Ovary (tissue), 9 donors: ENCODE data around the gene TOP2A. TPM values are rescaled to one million over a fixed set of nuclear protein-coding genes. Genes with fewer than 3 reads are reported as not detected.

Source experiments
- DNase-seq, 5 donors: peaks; one replicate each; pipeline ENCODE4 v3.0.0-alpha.2; 2019 to 2020
- H3K27ac ChIP-seq, 2 donors: fragments of 200-600 bp; one replicate each; pipeline versions ENCODE4 v1.5.1 to v1.8.0; 2019 to 2022
- H3K27me3 ChIP-seq: fragments of 200-600 bp; one replicate; pipeline ENCODE4 v1.8.0; 2022
- H3K36me3 ChIP-seq: fragments of 200-600 bp; sonication (generic); one replicate; pipeline ENCODE4 v1.5.1; 2019
- H3K4me1 ChIP-seq: one replicate; pipeline ENCODE4 v1.8.1; 2013; ENCODE audit warnings: mild to moderate bottlenecking, moderate library complexity; ENCODE audit not compliant: insufficient read depth
- H3K4me3 ChIP-seq: fragments of 200-600 bp; sonication (generic); one replicate; pipeline ENCODE4 v1.5.1; 2017
- H3K9me3 ChIP-seq, 2 donors: fragments of 200-600 bp in 1 of 2; sonication (generic) in 1 of 2; one replicate each; pipeline versions ENCODE4 v1.5.1 to v1.8.1; 2013 to 2019; ENCODE audit warnings: mild to moderate bottlenecking in 1 of 2, moderate library complexity in 1 of 2
- EP300 ChIP-seq: sonication (generic); formaldehyde crosslinking; IDR thresholded peaks from one replicate; pipeline ENCODE4 v1.6.1; 2017; ENCODE audit warnings: antibody characterized with exemption
- POLR2A ChIP-seq: fragments of 450-650 bp; IDR thresholded peaks from one replicate; pipeline ENCODE4 v1.6.1; 2017; ENCODE audit warnings: antibody characterized with exemption, mild to moderate bottlenecking, moderate library complexity
- WGBS, 3 donors: extraction: QIAGEN DNeasy Blood & Tissue Kit in 1 of 3; methylation state at CpG; one replicate each; pipeline versions ENCODE4 v1.1.5 to v1.1.7; 2013 to 2017; 5-methylcytosine and 5-hydroxymethylcytosine counted together
- intact Hi-C, 4 donors: fragments of 100-400 bp; cut with DNase I; formaldehyde crosslinking; loops; one replicate each; pipeline versions ENCODE4 v1.11.0 to v1.15.1; 2022 to 2023
- polyA plus RNA-seq, 2 donors: library from polyadenylated mRNA; stranded (reverse); fragments of 200-250 nt in 1 of 2; fragments of 350-450 nt in 1 of 2; fragmentation: Illumina TruSeq in 1 of 2; extraction: RNeasy Lipid Tissue Mini Kit (QIAGEN cat#74804) in 1 of 2; gene quantifications; one replicate each; pipeline ENCODE4 v1.2.3, GENCODE V29; 2013 to 2014
- total RNA-seq, 7 donors: library from RNA; depleted of rRNA in 2 of 7; stranded (reverse); fragments of >200 nt in 2 of 7; fragmentation: NEBNext Ultra II Directional in 3 of 7; extraction: Animal tissue kit (Norgen Biotek cat#: 25700) in 3 of 7; gene quantifications; one replicate each; pipeline versions ENCODE4 v1.1.0 to v1.2.4, GENCODE V29; 2016 to 2023
- TF ChIP-seq, protein P1 (sequence below), 3 donors: fragments of 450-650 bp in 2 of 3; fragments of 200-600 bp in 1 of 3; IDR thresholded peaks; one replicate each; pipeline versions ENCODE4 v1.5.1 to v1.8.0; 2016 to 2022; ENCODE audit warnings: antibody characterized with exemption in 3 of 3, mild to moderate bottlenecking in 1 of 3
- donor health status: DM: no; HTN: no; CAD: no; lungs with moderate emphysema.
- donor health status: DM: no; HTN: no; CAD: no.
- donor health status: Bipolar disorder and iron deficiency.
- donor health status: DM: yes; HTN: yes; CAD: no.
- donor health status: DM: no; HTN: no; CAD: no.
- donor health status: DM: yes; HTN: yes; CAD: no.

TOP2A gene
- total and polyA plus RNA-seq, 9 donors: 0.36 to 4.5 (median 1.2) TPM

GRCh38 chr17:40460968-40461731 is 43.5 kb upstream of the TOP2A start:
- DNase-seq: peak in 3 of 5 donors; percentile 51 to 71 (median 67)
- Histone ChIP-seq H3K4me3 (no peak overlapping the region), H3K9me3 (no peaks in the 10 kb centered on the region), H3K27me3 (no peaks in the 10 kb centered on the region), H3K36me3 (no peaks in the 10 kb centered on the region), H3K4me1 (peaks cover 49% of the 10 kb centered on the region), H3K27ac (peak overlapping the region; percentile 53 to 70)
- intact Hi-C loops: no loop called here
- TF ChIP-seq, protein P1, sequence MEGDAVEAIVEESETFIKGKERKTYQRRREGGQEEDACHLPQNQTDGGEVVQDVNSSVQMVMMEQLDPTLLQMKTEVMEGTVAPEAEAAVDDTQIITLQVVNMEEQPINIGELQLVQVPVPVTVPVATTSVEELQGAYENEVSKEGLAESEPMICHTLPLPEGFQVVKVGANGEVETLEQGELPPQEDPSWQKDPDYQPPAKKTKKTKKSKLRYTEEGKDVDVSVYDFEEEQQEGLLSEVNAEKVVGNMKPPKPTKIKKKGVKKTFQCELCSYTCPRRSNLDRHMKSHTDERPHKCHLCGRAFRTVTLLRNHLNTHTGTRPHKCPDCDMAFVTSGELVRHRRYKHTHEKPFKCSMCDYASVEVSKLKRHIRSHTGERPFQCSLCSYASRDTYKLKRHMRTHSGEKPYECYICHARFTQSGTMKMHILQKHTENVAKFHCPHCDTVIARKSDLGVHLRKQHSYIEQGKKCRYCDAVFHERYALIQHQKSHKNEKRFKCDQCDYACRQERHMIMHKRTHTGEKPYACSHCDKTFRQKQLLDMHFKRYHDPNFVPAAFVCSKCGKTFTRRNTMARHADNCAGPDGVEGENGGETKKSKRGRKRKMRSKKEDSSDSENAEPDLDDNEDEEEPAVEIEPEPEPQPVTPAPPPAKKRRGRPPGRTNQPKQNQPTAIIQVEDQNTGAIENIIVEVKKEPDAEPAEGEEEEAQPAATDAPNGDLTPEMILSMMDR (IDR thresholded peaks at IDR 0.05): no peak
- no peak for TF ChIP-seq EP300
- no peak for TF ChIP-seq POLR2A
- 23 to 34% (median 33%) methylated on average over 9 of the region's 9 CpGs for WGBS, 3 donors

DNA sequence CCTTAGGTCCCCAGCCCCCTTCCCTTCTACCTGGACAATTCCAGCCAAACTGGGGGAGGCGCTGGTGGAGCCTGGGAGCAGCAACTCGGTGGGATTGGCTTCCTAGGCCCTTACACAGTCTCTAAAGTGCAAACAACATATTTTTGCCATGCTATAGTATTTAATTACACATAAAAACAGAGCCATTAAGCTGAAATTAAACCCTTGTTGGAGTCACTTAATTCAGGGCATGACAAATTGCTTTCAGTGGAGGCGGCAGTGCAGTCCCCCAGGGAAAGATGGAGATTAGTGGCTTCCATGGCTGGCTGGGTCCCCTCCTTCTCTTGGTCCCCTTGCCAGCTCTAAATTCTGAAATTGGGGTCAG is 42.9 kb upstream of the TOP2A start:
- no peaks in the 10 kb centered on the region for H3K27me3 ChIP-seq
- 63 to 65% (median 63%) methylated on average over 3 of the region's 3 CpGs for WGBS, 3 donors
- intact Hi-C loops: no loop called here
- peaks cover 49% of the 10 kb centered on the region for H3K4me1 ChIP-seq
- H3K27ac ChIP-seq: peak overlapping the region; percentile 16 to 37
- no peaks in the 10 kb centered on the region for H3K36me3 ChIP-seq
- DNase-seq: no peak
- TF ChIP-seq POLR2A (no peak), EP300 (no peak)
- TF ChIP-seq, protein P1 (IDR thresholded peaks at IDR 0.05): no peak
- no peak overlapping the region for H3K4me3 ChIP-seq
- no peaks in the 10 kb centered on the region for H3K9me3 ChIP-seq

DNA sequence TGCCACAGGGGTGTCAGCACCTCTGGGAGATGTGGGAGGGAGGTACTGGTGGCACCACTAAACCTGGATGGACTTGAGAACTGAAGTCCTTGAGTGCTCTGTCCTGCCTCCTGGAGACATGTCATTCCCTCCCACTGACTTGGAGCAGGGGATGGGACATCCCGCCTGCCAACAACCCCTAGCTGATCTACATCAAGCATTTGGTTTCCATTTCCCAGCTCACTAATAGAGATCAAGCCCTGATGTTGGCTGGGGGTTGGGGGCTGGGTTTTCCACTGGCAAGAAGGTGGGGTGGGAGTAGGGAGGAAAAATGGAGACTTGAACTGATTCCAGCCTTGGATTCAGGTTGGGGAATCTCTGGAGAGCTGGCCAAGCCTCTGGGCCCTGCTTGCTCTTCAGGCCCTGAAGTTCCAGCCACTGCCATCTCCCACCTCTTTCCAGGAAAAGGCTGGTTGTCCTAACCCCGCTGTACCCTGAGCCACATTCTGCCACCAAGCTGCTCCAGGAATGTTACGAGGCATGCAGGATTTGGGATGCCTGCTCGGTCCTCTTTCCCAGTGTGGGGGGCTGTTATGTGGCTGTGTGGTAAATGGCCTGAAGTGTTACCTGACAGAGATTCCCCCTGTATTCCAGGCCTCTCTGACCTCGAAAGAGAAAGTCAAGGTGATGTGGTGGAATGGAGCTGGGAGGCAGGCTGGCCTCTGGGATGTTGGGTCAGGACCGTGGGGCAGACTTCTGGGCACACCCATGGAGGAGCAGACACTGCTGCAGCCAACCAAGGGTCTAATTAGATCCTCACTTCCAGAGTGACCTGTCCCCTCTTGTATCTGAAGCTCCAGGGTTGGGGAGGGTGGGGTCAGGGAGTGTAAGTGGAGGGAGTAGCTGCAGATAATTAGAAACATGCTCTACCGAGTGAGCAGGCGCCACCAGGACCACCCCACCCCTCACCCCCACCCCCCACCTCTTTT is 42.2 kb upstream of the TOP2A start:
- DNase-seq: peak in 1 of 5 donors; percentile 52

More for the DNA sequence above, 42.2 kb upstream of the TOP2A start:
- Histone ChIP-seq H3K36me3 (no peaks in the 10 kb centered on the region), H3K27ac (peak overlapping the region; percentile 16 to 37), H3K27me3 (no peaks in the 10 kb centered on the region), H3K9me3 (no peaks in the 10 kb centered on the region), H3K4me1 (peaks cover 49% of the 10 kb centered on the region), H3K4me3 (no peak overlapping the region)
- intact Hi-C loops: no loop called here
- TF ChIP-seq, protein P1 (IDR thresholded peaks at IDR 0.05): no peak
- TF ChIP-seq EP300: no peak
- peak; percentile 15 for TF ChIP-seq POLR2A
- WGBS, 3 donors: 50 to 67% (median 66%) methylated on average over 8 of the region's 8 CpGs
